ENCODE measurements around the gene AP1AR.

Gene AP1AR

DNA sequence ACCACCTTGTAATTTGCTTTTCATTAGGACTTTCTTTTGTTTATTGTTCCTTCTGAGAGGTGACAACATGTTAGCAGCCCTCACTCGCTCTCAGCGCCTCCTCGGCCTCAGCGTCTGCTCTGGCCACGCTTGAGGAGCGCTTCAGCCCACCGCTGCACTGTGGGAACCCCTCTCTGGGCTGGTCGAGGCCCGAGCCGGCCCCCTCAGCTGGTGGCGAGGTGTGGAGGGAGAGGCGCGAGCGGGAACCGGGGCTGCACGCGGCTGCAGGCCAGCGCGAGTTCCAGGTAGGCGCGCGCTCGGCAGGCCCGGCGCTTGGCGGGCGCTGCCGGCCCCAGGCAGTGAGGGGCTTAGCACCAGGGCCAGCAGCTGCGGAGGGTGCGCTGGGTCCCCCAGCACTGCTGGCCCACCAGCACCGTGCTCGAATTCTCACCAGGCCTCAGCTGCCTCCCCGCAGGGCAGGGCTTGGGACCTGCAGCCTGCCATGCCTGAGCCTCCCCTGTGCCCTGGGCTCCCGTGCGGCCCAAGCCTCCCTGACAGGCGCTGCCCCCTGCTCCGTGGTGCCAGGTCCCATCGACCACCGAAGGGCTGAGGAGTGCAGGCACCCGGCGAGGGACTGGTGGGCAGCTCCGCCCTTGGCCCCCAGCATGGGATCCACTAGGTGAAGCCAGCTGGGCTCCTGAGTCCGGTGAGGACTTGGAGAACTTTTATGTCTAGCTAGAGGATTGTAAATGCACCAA is 9.2 kb upstream of the AP1AR start:
- no peak for DNase-seq

DNA sequence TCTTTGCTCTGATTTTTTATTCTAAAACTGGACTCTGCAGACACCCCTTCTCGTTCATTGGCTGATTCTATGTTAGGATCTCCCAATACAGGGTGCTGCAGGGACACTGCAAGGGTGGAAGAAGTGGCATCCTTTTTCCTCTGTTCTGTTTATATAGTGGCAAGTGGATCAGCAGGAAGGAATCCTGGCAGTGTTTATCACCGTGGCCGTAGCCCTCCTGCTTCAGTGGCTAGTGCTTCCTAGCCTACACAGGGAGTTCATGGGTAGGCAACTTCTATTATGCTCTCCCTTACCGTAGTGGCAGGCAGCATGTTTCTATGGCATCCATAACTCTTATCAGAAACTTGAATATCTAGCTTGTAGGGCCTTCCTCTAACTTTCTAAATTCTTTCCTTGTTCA is 6.4 kb upstream of the AP1AR start:
- DNase-seq, result no peak

DNA sequence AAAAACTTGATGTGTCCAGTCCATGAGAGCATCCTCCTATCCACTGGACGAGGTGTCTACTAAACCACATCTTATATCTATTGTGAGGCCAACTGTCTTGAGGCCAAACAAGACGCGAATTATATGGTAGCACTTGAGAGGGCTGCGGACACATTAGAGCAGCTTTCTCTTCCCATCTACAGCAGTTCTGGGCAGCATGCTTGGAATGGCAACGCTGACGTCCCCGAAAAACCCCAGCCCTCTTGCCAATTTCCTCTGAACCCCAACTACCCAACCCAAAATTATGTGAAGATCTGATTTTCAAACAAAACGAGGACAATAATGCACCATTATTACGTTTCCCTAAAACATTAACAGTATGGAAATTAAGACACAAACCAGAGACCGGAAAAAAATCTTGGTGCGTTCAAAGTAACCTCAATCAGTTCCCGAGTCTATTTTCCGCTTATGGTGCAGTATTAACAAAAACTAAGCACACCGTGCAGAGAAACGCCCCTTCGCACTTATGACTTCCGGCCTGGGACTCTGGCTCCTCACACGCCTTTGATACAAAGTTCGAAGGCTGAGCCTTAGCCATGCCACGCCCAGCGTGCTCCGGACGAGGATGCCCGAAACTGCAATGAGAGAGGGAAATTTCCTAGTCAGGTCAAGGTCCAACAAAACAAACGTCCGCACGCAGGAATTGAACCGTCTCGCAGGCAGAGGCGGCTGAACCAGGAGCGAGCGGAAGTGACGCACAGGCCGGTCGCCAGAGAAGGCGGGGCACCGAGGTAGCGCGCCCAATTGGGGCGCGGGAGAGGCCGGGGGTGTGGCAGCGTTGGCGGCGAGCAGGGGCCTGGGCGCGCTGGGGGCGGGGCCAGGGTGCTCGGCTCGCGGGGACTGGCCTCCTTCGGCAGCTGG is 458 bp upstream of the AP1AR start:
- peak; percentile 97 for DNase-seq

DNA sequence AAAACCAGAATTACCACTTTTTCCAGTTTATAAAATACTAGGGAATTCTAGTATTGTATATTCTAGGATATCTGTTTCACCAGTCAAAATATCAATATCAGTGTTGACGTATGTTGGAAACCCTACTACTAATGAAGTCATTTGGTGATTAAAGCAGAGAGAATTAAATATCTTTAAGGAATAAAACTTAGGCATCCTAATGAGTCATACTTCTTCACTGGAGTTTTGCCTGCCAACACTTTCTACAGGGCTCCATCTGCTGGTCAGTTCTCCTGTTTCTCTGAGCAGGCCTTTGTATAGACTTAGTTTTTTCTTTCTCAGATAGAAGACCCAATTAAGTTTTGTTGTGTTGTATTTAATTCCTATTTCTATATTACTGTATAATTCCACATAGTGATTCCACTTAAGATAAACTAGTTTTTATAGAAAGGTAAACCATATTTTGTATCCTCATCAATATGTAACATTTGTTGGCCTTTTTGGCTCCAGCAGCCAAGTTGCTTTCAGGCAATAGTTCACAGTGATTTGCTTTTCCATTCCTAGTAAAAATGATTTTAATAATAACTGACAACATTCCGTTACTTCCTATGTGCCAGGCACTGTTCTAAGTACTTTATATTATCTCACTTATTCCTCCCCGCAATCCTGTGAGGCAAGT is 3.5 kb downstream of the AP1AR start:
- DNase-seq, result peak; percentile 62

DNA sequence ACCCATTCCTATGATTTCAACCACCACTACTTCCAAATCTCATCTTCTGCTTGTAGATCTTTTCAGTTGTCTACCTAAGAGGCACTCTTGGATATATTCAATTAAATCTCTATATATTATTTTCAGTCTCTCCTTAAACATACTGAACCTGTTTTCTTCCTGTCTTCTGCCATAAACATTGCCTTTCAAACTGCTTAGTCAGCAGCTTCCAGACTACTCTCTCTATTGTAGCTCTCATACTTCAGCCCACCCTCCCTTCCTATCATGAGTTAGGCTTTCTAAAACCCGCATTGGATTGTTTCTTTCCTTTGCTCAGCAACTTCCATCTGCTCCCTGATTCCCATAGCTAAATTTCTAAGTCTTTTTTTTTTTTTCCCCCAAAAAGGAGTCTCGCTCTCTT is 4.5 kb downstream of the AP1AR start:
- DNase-seq, result no peak

DNA sequence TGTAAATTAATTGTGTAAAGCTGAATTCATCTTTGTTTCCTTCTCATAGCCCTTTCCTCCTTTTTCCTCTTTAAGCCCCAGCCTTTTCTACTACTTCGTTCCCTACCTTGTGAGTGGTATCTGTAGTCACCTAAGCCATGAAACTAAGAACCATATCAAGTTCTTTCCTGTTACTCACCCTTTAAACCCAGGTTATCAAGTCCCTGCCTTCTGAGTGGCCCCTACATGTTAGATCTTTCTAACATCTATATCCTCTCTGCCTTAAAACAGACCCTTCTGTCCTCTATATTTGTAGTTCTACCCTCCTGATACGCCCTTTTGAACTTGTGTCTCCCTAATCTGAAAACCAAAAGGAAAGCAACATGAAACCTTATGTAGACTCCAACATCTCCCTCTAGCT is 7.2 kb downstream of the AP1AR start:
- no peak for DNase-seq

DNA sequence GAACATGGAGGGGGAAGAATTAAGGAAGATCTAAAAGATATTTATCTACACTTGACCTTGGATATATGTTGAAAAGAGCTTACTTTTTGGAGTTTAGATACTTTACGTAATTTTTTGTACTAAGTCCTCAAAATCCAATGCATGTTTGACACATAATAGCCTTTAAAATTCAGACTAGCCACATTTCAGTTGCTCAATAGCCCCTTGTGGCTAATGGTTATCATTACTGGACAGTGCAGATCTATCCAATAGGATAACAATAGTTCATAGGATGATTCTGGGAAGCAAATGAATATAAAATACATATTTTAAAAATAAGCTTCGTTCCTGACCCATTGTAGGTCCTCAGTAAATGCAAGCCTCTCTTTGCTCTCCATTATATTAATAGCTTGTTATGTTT is 13.8 kb downstream of the AP1AR start:
- DNase-seq, result no peak

DNA sequence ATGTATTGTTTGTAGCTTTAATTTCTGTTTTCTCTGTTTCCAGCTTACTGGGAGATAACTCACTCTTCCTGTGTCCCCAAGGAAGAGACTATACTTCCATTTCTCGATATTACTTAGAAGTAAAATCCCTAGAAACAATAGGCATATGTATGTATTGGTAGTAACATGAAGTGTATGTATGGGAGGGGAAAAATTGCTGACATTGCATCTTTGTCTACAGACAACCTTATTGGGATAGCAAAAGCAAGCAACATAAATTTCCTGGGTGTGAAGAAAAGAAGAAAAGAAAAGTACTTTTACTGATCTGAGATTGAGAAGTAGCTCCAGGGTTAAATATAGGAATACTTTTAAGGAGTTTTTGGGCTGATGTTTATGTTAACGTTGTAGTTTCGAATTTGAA is 15.4 kb downstream of the AP1AR start:
- no peak for DNase-seq

DNA sequence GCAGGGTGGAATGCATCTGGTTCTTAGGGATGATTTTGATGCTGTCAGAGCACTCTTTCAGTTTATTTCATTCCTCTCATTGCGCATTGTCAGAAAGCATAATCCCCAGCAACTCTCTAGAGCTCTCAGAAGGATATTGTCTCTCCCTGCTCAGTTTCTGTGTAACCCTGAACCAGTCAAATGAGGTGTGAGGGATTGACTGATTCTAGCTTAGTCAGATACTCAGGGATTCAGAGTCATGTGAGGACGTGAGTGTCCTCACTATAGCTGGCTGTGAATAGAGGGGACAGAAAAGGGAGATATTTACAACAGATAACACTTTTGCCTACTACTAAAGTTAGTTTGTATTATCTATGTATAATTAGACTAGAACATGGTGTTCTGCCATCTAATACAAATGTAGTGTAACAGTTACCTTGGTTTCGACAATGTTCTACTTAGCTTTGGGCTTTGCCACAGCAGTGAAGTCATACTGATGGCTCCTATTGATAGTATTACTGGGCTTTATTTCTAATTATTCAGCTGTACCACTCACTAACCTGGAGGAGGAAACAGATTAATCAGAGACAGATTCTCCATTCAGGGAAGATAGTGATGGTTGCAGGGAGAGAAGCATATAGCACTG is 19.5 kb downstream of the AP1AR start:
- no peak for DNase-seq

DNA sequence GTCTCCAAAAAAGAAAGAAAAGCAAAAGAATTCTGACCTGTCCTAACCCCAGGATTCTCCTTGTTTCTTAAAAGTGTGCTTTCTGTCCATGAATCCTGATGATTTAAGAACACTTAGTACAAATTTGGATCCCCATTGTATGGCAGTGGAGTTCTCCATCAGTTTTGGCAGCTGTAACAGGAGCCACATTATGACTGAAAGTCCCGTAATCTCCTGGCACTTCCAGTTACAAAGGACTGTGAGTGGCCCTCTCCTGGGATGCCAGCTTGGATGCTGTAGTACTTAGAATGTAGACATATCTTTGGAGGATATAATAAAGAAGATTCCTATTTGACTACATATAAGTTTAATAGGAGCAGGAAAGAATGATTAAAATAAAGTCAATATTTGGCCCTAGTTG is 20.6 kb downstream of the AP1AR start:
- no peak for DNase-seq

DNA sequence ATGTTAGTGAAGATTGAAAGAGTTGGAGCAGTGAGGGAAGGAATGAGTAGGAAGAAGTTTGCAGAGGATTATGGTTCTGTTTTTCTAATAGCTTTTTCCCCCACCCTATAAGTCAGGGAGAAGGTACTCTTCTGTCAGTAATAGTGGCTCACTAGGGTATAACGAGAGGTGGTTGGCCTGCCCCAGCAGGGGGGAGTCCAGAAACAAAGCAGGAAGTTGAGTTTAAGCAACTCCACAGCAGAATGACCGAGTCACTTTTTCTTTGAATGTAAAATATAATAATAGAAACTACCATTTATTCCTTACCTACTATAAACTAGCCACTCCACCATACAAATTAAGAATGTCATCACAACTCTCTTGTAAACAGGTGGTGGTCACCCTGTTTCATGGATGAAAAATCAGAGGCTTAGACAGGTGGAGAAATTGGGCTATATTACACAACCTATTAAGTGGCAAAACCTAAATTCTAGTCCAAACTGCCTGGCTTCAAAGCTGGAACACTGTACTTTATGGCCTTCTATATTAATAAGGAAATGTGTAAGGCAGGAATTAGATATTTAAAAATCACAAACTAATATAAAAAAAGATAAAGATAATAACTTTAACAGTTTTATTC is 21.9 kb downstream of the AP1AR start:
- DNase-seq, result no peak

DNA sequence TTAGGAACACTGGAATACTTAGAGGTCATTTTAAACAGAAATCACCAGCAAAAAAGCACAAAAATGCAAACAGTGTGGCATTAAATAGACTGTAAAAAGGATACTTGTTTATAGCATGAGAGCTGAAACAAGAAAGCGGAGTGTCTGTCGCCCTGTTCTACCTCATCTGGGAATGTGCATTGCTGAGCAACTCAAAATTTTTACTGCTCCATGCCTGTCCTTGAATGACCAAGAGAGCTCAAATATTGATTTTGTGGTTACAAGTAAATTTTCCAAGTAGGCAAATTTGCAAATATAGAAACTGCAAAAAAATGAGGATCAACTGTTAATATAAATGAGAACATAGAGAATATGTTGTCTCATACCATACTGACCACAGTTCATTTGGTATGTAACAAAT is 25.5 kb downstream of the AP1AR start:
- no peak for DNase-seq

DNA sequence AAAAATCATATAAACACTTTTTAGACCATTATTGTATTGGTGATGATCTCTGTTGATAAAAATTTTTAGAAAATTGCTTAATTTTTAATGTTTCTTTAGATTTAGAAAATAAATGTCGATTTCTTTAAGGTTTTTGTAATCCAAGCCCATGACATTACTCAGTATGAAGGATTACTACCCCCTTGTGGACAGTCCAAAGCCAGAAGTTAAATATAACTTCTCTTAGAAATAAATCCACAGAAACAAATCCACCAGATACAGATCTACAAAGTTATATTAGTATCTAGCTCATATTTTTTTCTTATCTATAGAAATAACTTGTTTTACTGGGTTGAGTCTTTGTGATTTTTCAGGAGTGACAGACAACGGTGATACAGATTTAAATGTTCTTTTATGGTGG is 35.2 kb downstream of the AP1AR start:
- DNase-seq, result no peak

DNA sequence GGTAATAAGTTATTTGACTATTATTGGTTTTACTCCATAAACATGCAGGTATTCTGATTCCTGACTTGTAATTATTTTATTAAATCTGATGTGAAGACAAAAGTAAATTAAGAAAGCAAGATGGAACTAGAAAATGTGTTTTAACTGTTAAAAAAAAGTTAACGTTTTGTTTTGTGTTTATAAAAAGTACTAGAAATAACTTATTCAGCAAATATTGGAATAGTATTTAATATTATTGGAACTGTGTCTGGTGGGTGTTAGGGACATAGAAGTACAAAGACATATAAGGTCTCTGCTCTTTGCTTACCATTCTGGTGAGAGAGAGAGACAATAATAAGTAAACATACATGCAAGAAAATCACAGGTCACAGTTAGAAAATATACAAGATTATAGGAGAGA is 38.5 kb downstream of the AP1AR start:
- DNase-seq, result no peak

DNA sequence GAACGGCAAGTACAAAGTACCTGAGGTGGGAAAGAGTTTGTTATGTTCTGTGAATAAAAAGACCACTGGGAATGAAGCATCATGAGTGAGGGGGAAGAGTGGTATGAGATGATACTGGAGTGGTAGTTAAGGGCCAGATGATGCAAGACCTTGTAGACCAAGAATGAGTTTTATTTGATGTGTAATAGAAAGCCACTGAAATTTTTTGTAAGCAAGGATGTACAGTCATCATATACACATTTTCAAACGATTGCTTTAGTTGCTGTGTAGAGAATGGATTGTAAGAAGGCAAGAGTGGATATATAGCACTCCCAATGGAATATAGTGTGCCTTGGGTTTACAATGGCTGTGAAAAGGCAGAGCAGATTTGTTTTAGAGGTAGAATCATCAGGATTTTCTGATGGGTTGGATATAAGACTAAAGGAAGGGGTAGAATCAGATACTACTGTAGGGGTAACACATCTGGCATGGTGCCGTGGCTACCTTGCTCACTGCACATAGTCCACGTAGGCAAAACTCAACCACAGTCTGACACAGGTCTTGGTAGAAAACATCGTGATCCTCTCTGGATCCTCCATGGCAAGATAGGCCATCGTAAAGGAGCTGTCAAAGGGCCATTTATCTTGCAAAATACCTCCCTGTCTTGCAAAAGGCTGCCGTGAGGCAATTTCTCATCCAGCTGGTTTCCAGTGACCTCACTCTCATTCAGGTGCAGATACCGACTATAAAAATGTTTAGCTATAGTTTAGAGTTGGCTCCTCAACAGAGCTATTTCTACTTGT is 39.2 kb downstream of the AP1AR start:
- no peak for DNase-seq

DNA sequence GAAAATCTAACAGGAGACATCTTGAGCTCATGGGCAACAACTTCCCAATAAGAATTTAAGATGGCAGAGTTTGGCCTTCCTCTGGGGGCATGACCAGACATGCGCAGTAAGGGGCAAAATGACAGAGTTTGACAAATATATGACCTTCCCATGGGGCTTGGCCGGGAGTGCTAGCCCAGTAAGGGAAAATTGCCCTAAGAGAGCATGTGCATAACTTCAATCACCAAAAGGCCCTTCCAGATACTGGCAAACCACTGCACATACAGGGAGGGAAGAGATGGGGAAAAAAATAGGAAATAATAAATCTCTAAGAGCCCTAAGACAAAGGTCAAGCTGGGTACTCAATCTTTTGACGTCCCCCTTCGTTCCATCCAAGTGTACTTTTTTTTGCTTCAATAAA is 40.7 kb downstream of the AP1AR start:
- no peak for DNase-seq

DNA sequence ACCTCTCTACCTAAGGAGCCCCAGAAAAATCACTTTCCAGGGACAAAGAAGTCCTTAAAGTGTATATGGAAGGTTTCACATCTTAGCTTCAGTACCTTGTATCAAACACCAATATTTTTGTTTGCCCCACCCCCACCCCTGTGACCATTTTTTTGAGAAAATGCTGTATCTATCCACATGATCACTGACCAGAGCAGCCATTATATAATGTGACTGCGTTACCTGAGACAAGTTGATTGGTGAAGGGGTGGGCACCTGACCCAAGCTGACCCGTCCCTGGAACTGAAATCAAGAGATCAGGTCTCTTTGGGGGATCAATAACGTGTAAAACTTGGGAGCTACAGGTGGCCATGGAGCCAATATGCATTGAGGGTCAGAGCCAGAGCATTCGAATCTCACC is 43.4 kb downstream of the AP1AR start:
- no peak for DNase-seq

DNA sequence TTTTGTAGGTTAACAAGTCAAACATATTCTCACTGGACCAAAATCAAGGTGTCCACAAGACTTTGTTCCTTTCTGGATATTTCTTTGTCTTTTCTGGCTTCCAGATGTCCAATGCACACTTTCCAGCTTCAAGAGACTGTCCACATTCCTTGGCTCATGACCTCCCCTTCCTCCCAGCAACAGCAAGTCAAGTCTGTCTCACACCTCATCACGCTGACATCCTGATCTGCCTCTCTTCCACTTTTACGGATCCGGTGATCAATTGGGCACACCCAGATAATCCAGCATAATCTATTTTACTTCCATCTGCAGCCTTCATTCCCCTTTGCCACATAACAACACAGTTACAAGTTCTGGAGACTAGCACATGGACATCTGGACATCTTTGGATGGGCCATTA is 44.5 kb downstream of the AP1AR start:
- no peak for DNase-seq

DNA sequence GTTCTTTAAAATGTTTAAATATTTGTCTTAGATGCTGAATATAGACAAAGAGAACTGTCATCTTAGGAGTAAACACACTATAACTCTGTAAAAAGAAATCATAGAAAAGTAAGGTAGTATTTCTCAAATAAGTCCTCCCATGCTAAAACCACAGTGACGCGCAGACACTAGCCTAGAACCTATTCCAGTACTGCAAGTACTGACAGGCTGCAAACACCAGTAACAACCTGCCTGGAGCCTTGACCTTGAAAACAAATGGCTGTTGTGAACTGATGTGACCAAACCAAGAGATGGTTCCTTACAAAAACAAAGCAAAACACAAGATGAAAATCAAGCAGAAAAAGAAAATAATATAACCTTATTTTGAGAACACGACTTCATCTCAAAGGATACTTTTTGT is 45.6 kb downstream of the AP1AR start:
- DNase-seq, result no peak

DNA sequence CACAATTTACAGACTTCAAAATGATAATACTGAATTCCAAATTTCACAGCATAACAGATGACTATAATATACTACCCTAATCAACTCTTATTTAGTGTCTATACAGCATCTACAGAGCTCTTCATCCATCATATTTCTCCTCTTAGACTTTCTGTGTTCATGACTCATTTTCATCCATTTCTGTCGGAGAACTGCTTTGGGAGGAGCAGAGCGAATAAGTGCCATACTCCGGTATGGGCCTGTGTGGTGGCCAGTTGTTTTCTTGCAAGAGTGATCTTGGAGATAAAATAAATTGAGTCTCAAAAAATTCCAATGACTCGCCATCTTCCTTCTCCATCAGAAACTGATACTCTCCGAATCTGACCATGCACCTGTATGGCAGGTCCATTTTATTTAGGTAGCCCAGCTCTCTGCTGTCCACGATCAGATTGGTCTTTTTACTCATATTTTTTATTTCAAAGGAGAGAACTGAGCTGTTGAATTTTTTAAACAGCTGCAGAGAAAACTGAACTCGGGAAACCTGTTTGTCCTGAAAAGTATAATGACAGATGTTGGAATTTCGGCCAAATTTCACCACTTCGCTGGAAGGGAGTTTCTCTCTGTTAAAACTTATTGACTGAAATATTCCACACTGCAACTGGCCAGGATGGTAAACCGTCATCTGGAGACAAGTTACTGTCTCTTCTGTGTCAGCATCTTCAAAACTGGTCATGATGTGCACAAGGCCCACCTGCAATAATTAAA is 46.3 kb downstream of the AP1AR start:
- DNase-seq, result no peak
